NCI-H1436 (cell line): ENCODE data around the gene ZNF516.

Experiments
- DNase-seq: peaks from one replicate; lab custom pipeline; 2025; lab: John Stamatoyannopoulos, UW

Gene ZNF516

DNA sequence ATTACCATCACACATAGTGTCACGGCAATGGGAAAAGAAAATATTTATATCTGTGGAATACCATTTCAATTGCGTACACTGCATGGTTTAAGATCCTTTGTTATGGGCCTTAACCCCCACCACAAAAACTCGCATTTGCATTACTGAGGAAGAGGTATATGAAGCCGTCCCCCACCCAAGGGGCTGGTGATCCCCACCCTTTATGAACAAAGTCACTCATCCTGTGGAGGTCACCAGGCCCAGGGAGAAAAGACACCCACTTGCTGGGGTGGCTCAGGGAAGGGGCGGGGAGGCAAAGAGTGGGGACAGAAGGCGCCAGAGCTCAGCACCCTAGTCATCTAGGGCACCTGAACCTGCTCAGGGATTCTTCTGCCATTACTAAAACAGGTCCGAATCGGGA, 133.8 kb downstream of the ZNF516 start:
- DNase-seq, result no peak

DNA sequence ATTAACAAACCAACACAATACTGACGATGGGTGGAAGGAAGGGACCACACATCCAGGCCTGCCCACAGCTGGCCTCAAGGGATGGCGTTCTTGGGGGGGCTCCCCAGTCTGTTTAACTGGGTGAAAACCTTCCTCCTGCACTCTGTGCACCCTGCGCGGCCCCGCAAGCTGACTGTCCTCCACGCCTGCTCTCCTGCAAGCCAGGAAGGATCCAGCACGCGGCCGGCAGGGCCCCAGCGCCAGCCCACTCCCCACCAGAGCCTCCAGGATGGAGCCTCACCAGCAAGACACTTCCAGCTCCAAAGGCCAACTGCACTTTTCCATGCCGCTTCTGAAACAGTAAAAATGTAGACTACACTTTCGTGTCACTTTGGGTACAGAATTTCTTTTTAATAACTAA, 135.1 kb downstream of the ZNF516 start:
- DNase-seq, result no peak

DNA sequence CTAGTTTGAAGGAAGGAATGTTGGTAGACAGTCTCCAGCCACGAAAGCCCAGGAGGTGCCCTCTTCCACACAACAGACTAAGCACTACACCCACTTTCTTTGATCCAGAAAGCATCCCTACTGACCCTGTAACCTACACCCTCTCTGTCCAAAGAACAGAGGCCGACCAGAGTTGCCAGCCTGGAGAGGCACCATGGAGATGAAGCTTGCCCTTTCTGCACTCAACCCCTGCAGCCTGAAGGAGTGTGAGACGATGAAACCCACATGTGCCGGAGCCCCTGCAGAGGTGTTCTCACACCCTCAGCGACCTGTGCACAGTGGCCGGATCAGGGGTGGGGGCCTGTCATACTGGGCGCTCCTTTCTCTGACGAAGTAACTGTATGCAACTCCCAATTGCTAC, 136.3 kb downstream of the ZNF516 start:
- no peak for DNase-seq

DNA sequence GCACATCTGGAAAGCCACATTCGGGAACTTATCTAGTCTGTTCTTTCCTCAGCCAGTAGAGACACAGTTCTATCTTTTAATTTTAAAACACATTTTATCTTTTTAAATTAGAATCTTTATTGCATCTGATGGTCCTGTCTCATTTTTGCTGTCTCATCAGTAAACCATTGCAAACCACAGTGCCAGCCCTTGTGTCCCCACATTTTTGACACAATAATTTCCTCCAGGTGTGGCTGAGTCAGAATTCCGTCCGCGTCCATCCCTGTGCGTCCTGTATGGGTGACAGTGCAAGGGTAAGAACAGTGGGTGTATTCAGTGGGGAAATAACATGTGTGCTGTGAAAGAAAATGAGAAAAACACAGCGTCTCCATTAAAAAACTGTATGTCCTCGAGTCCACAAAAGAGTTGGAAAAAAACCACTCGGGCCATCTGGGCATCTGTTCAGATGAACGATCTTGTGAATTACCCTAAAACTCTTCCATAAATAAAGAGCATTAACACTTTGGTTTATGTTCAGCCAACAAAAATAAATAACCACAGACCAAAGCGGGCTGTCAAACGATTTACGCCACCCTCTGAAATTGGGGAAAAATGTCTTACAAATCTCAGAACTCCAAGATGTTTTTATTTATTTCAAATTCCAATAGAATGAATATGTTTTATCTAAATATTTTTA, 137.3 kb downstream of the ZNF516 start:
- no peak for DNase-seq

DNA sequence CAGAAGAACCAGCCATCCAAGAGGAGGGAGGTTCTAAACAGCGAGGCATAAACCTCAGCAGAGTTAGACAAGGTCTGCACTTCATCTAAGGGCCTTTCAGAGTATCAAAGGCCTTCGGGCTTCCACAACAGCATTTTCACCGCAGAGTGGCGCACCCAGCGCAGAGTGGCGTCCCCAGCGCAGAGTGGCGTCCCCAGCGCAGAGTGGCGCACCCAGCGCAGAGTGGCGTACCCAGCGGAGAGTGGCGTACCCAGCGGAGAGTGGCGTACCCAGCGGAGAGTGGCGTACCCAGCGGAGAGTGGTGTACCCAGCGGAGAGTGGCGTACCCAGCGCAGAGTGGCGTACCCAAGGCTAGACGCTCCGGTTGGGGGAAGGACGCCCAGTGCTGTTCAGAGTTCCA, 137.9 kb downstream of the ZNF516 start:
- no peak for DNase-seq

DNA sequence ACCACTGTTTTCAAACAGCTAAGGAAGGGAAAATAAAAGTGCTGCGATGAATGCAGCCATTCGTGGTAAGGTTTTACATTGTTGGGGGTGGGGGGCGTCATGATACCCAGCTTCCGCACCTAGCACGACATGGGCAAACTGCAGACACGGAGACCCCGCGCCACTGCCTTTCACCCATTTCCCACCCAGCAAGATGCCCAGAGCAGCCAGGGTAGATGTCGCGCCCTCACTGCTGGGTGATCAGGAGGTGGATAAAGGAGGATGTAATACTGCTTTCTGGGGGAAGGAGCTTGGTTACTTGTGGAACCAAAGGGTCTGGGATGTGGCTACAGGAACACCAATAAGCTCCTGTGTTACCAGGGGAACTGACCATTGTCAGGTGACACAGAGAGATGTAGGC, 138.4 kb downstream of the ZNF516 start:
- no peak for DNase-seq

DNA sequence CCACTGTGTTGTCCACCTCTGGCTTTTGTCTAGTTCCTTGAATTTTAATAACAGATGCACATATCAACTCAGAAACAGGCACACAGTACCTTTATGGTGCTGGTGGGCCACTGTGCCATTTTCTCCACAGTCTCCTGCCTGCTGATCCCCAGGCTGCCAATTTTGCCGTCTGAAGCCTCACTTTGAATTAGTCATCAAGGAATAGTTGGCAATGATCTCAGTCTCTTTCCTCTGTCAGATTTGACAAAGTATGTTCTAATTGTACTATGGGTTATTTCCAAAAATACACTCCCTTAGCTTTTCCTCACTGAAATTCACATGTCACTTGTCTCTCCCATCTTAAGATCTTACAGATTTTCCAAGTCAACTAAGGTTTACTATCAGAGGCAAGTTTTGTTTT, 140.7 kb downstream of the ZNF516 start:
- DNase-seq, result no peak

DNA sequence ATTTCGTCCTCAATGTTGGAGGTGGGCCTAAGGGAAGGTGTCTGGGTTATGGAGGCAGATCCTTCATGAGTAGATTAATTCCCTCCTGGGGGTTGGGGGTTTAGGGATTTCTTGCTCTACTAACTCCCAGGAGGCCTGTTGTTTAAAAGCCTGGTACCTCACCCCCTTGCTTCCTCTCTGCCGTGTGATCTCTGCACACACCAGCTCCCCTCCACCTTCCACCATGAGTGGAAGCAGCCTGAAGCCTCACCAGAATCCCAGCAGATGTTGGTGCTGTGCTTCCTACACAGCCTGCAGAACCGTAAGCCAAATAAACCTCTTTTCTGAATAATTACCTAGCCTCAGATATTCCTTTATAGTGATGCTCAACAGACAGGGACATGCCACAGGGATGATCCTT, 141.5 kb downstream of the ZNF516 start:
- no peak for DNase-seq

DNA sequence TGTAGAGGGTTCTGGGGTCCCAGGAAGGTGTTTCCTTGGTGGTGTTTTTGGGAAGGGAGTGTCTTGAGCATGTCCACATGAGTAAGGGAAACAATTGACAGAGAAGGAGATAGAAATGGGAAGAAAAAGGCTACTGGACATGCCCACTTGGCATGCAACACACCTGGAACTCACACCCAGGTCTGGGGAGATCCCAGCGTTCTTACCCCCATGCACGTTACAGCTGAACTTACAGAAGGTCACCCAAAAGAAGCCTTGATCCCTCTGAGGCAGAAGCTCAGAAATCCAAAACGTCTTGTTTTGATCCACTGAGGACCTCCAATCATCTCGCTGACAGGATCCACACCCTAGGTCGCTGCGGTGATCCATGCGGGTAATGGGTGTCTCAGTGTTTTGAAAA, 142.0 kb downstream of the ZNF516 start:
- no peak for DNase-seq

DNA sequence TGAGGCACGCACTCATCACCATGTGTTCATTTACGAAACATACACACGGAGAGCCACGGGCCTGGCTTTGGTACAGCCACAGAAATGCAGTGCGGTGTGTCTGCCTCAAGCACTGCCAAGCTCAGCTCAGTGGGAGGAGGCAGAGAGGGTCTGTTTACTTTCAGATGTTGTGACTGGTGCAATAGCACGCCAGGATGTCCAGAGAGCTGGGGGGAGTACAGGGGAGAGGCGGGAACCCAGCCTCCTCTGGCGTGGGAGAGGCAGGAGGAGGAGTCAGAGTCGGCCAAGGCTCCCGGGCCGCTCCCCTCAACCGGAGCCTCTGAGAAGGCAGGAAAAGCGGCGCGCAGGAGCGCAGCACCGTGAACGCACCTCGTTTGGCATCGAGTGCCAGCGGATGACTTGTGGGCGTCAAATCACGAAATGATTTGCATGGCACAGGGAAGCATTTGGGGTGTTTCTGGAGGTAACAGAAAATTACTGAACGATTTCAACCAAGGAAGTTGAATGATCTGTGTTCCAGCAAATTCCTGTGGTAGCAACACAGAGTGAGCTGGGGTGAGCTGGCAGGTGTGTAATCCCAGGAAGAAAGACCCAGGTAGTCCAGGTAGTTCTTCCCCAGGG, 143.0 kb downstream of the ZNF516 start:
- DNase-seq, result peak; percentile 74

DNA sequence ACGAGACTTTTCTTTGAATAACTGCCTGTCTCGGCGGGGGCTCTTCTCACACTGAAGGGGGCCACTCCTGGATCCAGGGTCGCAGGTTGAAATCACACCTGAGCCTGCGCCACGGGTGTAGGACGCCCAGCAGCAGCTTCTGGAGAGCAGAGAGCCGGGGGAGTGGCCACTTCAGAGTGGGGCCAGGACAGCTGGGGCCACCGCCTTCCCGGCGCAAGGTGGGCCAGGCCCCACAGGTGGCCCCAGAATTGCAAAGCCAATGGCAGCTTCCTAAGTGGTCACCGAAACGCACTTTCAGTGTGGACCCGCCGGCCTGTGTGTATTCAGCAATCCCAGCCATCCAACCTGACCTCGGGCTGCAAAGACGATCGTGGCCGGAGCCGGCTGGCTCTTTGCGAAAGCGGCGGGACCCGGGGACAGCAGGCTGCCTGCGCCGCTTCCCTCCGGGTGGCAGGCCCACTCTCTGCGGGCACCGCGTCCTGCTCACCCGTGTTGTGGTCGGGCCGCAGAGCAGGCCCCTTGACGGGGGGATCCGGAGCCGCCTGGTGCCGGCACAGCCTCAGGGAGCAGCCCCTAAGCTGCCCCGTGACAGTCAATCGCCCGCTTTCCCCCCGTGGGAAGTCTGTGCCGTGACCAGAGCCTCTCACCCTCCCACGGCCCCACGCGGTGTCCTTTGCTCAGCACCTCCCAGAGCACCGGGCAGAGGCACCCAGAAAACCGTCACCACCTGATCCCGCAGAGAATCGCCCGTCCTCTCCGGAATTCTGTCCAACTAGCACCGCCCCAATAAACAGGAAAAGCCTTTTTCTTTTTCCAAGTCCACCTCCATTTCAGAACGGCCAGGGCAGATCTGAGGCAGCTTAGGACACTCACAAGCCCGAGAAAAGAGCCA, 144.7 kb downstream of the ZNF516 start:
- no peak for DNase-seq

DNA sequence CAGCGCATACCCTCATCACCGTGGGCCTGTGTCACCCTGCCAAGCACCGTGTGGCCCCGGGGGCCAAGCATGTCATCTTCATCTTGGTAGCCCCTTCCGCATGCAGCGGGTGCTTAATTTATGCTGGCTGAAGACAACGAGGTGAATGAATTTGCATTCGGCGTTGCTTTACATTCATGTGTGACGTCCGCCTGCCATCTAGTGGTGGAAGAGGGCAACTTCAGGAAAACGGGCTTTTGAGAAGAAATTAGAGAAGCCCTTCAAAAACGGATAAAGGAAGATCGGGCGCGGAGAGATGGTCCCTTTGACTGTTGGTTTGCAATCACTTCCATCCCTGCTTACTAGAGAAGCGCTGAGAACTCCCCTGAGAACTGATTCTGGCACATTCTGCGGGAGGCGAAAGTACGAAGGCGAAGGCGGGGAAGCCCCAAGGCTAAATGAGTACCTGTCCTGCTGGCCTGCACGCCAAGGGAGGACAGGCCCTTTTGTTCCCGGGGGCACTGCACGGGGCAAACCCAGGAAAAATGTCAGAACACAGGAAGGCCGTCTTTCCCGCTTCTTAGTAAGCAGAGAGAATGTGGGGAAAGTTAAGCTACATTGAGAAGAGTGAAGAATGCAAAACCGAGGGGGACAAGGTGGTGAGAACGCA, 145.9 kb downstream of the ZNF516 start:
- DNase-seq, result peak; percentile 81

DNA sequence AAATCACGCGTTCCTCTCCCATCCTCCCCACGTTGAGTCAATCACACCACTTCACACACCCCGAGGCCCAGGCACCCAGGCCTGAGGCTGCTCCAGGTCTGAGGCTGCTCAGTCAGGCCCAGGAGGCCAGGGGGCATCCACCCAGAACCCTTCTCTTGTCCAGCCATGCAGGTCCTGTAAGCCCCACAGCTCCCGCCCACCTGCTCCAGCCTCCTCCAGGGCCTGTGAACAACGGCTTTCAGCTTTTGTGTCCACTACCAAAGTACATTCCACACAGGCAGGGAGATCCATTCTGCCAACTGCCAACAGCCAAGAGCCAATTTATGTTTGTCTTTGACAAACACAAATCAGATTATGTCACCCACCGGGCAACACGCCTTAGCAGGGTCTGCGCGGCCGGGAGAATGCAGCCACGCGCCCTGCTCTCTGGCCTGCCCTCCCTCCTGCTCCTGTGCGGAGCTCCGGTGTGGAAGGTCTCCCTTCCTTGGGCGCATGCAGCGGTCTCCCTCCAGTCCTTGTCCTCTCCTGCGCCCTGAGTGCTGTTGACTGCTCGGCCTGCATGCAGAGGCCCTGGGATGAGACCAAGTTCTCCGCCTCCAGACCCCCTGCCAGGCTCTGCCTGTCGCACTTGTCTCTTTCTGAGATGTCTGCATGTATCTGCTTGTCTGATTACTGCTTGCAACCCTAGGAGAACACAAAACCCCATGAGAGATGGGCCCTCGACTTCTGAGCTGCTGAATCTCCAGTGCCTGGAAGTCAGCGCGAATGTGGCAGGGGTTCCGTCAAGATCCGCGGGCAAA, 146.6 kb downstream of the ZNF516 start:
- peak; percentile 45 for DNase-seq

DNA sequence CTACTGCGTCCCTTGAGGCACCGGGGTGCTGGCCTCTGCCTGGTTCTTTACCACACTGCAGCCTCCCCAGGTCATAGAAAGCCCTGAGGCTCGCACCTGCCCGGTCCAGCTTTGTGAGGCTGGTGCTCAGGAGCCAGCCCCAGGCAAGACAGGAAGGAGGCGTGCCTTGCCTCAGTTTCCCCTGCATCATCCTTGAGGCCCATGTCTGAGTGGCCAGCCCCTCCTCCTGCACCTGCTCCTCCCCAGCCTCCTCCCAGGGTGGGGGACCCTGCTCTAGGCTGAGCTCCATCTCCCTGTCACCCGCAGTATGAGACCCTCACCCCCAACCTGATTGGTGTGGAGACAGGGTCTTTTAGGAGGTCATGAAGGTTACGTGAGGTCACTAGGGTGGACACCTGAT, 147.7 kb downstream of the ZNF516 start:
- DNase-seq, result no peak

DNA sequence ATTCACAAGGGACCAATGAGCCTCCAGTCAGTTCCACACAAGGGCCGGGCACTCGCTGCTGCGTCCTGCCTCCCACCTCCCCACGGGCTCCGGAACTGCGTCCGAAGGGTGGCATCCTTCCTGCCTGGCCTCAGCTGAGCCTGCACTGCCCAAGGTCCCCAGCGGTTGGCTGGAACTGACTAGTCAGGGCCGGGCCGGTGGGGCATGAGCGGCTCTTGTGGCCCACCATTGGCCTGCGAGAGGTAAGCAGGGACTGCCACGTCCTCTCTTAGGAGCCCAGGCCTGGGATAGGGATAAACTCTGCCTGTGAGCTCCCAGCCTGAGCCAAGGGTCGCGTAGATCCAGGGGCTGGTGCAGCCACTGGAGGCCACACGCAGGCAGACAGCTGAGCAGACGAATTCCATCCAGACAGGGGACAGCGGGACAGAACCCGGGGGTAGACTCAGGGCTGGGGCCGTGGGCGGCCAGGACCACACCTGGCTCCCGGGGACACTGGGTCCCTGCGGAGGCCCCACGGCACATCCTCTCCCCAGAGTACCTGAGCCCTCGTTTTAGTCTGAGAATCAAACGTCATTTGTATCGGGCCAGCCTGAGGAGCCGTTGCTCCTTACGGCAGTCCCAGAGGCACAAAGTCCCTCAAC, 148.4 kb downstream of the ZNF516 start:
- no peak for DNase-seq

DNA sequence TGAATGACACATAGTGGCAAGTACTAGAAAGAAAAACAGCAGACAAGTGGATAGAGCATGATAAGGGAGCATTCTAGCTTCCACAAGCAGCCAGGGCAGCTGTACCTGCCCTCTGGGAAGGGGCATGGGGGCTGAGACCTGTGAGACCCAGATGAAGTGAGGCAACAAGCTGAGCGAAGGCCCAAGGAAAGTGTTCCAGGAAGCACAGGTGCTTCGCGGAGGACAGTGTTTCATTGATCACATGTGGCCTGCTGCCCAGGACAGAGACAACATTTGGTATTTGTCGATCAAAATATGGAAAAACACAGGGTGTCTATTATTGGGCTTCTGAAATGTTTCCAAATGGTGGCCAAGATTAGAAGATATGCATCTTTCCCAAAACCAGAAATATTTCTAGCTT, 149.1 kb downstream of the ZNF516 start:
- DNase-seq, result no peak

DNA sequence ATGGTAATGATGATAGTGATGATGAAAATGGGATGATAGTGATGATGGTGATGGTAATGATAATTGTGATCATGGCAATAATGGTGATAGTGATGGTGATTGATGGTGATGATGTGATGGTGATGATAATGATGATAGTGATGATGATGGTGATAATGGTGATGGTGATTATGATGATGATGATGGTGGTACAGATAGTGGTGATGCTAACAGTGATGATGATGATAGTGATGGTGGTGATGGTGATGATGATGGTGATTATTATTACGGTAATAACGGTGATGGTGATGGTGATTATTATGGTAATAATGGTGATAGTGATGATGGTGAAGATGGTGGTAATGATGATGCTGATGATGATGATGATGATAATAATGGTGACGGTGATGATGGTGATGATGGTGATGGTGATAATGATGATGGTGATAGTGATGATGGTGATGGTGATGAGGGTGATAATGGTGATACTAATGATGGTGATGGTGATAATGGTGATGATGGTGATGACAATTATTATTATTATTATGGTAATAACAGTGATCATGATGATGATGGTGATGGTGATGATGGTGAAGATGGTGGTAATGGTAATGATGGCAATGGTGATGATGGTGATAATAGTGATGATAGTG, 151.0 kb downstream of the ZNF516 start:
- DNase-seq, result no peak

DNA sequence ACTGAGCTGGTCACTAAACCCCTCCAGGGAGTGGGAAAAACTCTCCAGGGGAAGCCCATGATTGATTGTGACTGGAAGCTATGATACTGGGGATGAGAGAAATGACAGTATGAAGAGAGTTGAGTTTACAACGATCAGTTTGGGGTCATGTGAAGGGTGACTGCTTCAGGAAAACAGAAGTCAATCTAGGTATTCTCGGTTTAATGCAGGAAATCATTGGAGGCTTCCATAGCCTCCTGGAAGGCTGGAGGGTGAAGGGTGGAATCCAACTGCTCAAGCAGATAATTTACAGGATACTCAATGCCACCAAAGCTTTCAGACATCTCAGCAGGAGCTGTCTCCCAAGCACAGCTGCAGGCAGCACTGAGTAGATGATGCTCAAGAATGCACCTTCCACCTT, 154.6 kb downstream of the ZNF516 start:
- DNase-seq, result no peak

DNA sequence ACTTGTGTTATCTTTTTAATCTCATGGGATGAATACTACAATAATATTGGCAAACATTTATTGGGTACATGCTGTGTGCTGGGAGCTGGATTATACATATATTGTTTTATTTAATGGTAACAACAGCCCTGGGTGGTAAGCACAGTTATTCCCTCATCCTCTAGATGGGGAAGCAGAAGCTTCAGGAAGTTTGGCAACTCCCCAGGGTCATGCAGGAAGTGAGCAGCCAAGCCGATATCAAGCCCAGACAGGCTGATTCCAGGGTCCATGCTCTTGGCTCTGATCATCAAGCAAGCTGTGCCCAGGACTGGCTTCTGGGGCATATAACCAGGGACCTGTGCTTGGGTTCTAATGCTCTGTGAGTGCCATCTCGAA, 155.8 kb downstream of the ZNF516 start:
- no peak for DNase-seq

DNA sequence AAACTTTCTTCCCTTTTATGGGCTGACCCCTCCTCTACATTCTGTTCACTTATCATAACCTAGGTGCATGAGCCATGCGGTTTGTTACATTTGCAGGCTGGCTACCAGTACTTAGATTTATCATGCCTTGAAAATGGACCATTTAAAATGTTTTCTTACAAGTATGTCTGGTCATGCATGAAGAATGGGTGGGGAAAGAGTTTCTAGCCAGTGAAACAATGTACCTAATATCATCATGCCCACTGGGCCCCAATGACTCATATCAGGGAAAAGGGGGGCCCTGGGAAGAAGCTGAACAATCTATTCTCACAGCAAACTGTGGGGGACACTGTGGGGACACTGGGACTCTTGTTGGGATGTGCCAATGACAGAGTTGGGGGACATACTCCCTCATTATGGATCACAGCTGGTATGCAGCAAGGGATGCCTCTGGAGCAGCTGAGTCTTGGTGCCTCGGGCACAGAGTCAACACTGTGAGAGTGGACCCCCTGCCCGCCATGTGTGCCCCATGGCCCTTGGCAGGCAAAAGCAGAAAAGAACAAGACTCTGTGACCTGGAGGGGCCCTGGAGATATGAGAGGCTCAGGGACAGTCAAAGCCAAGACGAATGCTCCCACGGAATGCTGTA, 156.3 kb downstream of the ZNF516 start:
- no peak for DNase-seq
